ENCODE measurements around the gene PELO. TPM values are rescaled to one million over a fixed set of nuclear protein-coding genes. Genes with fewer than 3 reads are reported as not detected.

Gene PELO
- total RNA-seq, 1 donor from 2014 or later = 11.8 TPM

GRCh38 chr5:52771343-52772039 is 16.2 kb upstream of the PELO start:
- Histone ChIP-seq H3K4me3 (no peak overlapping the region), H3K27ac (no peak overlapping the region), H3K9me3 (no peaks in the 10 kb centered on the region), H3K27me3 (no peaks in the 10 kb centered on the region), H3K4me1 (no peaks in the 10 kb centered on the region), H3K36me3 (no peaks in the 10 kb centered on the region)
- DNase-seq (ENCODE audit: extremely low spot score in 2 of 2) = no peak
- intact Hi-C loops (cut with DNase I) = no loop called here
- no peak for TF ChIP-seq POLR2AphosphoS5 (IDR thresholded peaks at IDR 0.05; ENCODE audit: insufficient read depth in 1 of 2, low read depth in 1 of 2)
- no peak for TF ChIP-seq CTCF (IDR thresholded peaks at IDR 0.05)
- no peak for TF ChIP-seq POLR2A (IDR thresholded peaks at IDR 0.05)

GRCh38 chr5:52772668-52773067 is 15.0 kb upstream of the PELO start:
- intact Hi-C loops (cut with DNase I) = no loop called here
- no peak for TF ChIP-seq POLR2A (IDR thresholded peaks at IDR 0.05)
- no peak for TF ChIP-seq POLR2AphosphoS5 (IDR thresholded peaks at IDR 0.05; ENCODE audit: insufficient read depth in 1 of 2, low read depth in 1 of 2)
- no peak for TF ChIP-seq CTCF (IDR thresholded peaks at IDR 0.05)
- Histone ChIP-seq H3K27ac (no peak overlapping the region), H3K4me1 (no peaks in the 10 kb centered on the region), H3K4me3 (no peak overlapping the region), H3K36me3 (no peaks in the 10 kb centered on the region), H3K9me3 (no peaks in the 10 kb centered on the region), H3K27me3 (no peaks in the 10 kb centered on the region)
- DNase-seq (ENCODE audit: extremely low spot score in 2 of 2) = no peak

- H3K4me1 ChIP-seq = no peaks in the 10 kb centered on the region
- TF ChIP-seq POLR2AphosphoS5 (IDR thresholded peaks at IDR 0.05; ENCODE audit: insufficient read depth in 1 of 2, low read depth in 1 of 2) (peak in 1 of 2 donors; percentile 27), CTCF (IDR thresholded peaks at IDR 0.05) (no peak)
- no peak overlapping the region for H3K27ac ChIP-seq
- no peak overlapping the region for H3K4me3 ChIP-seq
- no peaks in the 10 kb centered on the region for H3K36me3 ChIP-seq
- H3K27me3 ChIP-seq = no peaks in the 10 kb centered on the region
- no peak for DNase-seq (ENCODE audit: extremely low spot score in 2 of 2)
- no peaks in the 10 kb centered on the region for H3K9me3 ChIP-seq
- intact Hi-C loops (cut with DNase I) = no loop called here
These were observed 14.4 kb upstream of the PELO start for GRCh38 chr5:52773342-52773741.

- Histone ChIP-seq H3K36me3 (no peaks in the 10 kb centered on the region), H3K4me3 (no peak overlapping the region), H3K4me1 (no peaks in the 10 kb centered on the region), H3K27ac (no peak overlapping the region), H3K9me3 (no peaks in the 10 kb centered on the region), H3K27me3 (no peaks in the 10 kb centered on the region)
- TF ChIP-seq POLR2AphosphoS5 (IDR thresholded peaks at IDR 0.05; ENCODE audit: insufficient read depth in 1 of 2, low read depth in 1 of 2) (no peak), POLR2A (IDR thresholded peaks at IDR 0.05) (no peak), CTCF (IDR thresholded peaks at IDR 0.05) (no peak)
- no peak for DNase-seq (ENCODE audit: extremely low spot score in 2 of 2)
- intact Hi-C loops (cut with DNase I) = no loop called here
These were observed 13.7 kb upstream of the PELO start for GRCh38 chr5:52774005-52774410.

- intact Hi-C loops (cut with DNase I) = no loop called here
- no peaks in the 10 kb centered on the region for H3K36me3 ChIP-seq
- no peaks in the 10 kb centered on the region for H3K9me3 ChIP-seq
- no peaks in the 10 kb centered on the region for H3K27me3 ChIP-seq
- H3K4me3 ChIP-seq = no peak overlapping the region
- DNase-seq (ENCODE audit: extremely low spot score in 2 of 2) = no peak
- peak overlapping the region; percentile 12 for H3K27ac ChIP-seq
- no peaks in the 10 kb centered on the region for H3K4me1 ChIP-seq
- no peak for TF ChIP-seq CTCF (IDR thresholded peaks at IDR 0.05)
- TF ChIP-seq POLR2A (IDR thresholded peaks at IDR 0.05) = no peak
- TF ChIP-seq POLR2AphosphoS5 (IDR thresholded peaks at IDR 0.05; ENCODE audit: insufficient read depth in 1 of 2, low read depth in 1 of 2) = no peak
These were observed 11.6 kb upstream of the PELO start for GRCh38 chr5:52776116-52776515.
